ENCODE data around the gene ACTR8.

- TF ChIP-seq CTCF (optimal IDR thresholded peaks at IDR 0.05 in 1 of 3, IDR thresholded peaks at IDR 0.05 in 1 of 3, conservative IDR thresholded peaks at IDR 0.05 in 1 of 3; ENCODE audit: extremely low read depth in 1 of 3, insufficient read depth in 2 of 3, low read length in 3 of 3) (no peak), EZH2 (IDR thresholded peaks at IDR 0.05; ENCODE audit: low read length) (no peak)
These were observed 64.7 kb downstream of the ACTR8 start for GRCh38 chr3:53817211-53817610.

All from keratinocyte (primary cell).